Activated CD4-positive, alpha-beta T cell treated with anti-CD3 and anti-CD28 coated beads for 36 hours (primary cell): Measurements from ENCODE around the gene IDI2. TPM values are rescaled to one million over a fixed set of nuclear protein-coding genes. Genes with fewer than 3 reads are reported as not detected.

ENCODE experiments used
- ATAC-seq: fragments of 200-7000 bp; cut with Tn5 transposase; one replicate; pipeline ENCODE4 v1.10.0; 2021; ENCODE audit warnings: mild to moderate bottlenecking, moderate library complexity
- CTCF ChIA-PET: fragments of 350-600 bp; sonication (Branson Sonifier 250); formaldehyde crosslinking; loops from one replicate; lab custom pipeline; 2021; ENCODE audit warnings: antibody characterized with exemption; lab: Charles Lee
- POLR2A ChIA-PET: fragments of 350-600 bp; sonication (Branson Sonifier 250); formaldehyde crosslinking; loops from one replicate; lab custom pipeline; 2021; ENCODE audit warnings: antibody characterized with exemption, inconsistent platforms; lab: Charles Lee
- DNase-seq: peaks from one replicate; pipeline ENCODE4 v3.0.0-alpha.2; 2020
- H3K27ac Mint-ChIP-seq: one replicate; pipeline ENCODE4 v1.8.0; 2021; ENCODE audit warnings: mixed read lengths
- H3K27me3 Mint-ChIP-seq: one replicate; pipeline ENCODE4 v1.8.0; 2021; ENCODE audit warnings: mixed read lengths
- H3K36me3 Mint-ChIP-seq: one replicate; pipeline ENCODE4 v1.8.0; 2021; ENCODE audit warnings: low read depth, mixed read lengths
- H3K4me1 Mint-ChIP-seq: one replicate; pipeline ENCODE4 v1.8.0; 2021; ENCODE audit warnings: mixed read lengths
- H3K4me3 Mint-ChIP-seq: one replicate; pipeline ENCODE4 v1.8.0; 2021; ENCODE audit warnings: mild to moderate bottlenecking, moderate library complexity, mixed read lengths
- H3K9me3 Mint-ChIP-seq: one replicate; pipeline ENCODE4 v1.8.0; 2021; ENCODE audit warnings: low read depth, mixed read lengths
- intact Hi-C, 2 experiments: fragments of 100-400 bp; cut with DNase I in 1 of 2; cut with micrococcal nuclease in 1 of 2; formaldehyde crosslinking; loops; one replicate each; pipeline versions ENCODE4 v1.14.2 to v1.15.1; 2022 to 2024; cut with DNase I, micrococcal nuclease
- total RNA-seq, 2 experiments: library from RNA; stranded (reverse); gene quantifications; one replicate each; pipeline ENCODE4 v1.2.3, GENCODE V29; 2021

IDI2 gene
- total RNA-seq, 2 experiments from 2014 or later: not detected

GRCh38 chr10:983401-983800 lies 42.3 kb downstream of the IDI2 start:
- no peak overlapping the region for H3K27ac Mint-ChIP-seq
- peaks cover 12% of the 10 kb centered on the region for H3K4me1 Mint-ChIP-seq
- no peak for DNase-seq
- ChIA-PET POLR2A (interaction anchor here (0.6 kb wide), 1 partner anchor 58 kb away, joined by 3 read pairs; no protein-coding TSS in a partner anchor), CTCF (no interaction called here)
- H3K36me3 Mint-ChIP-seq: peaks cover 17% of the 10 kb centered on the region
- intact Hi-C loops: no loop called here
- H3K9me3 Mint-ChIP-seq: peaks cover 18% of the 10 kb centered on the region
- no peak for ATAC-seq
- no peak overlapping the region for H3K4me3 Mint-ChIP-seq
- no peaks in the 10 kb centered on the region for H3K27me3 Mint-ChIP-seq

- Mint-ChIP-seq H3K27me3 (no peaks in the 10 kb centered on the region), H3K27ac (no peak overlapping the region), H3K36me3 (peaks cover 16% of the 10 kb centered on the region), H3K4me1 (no peaks in the 10 kb centered on the region), H3K4me3 (no peak overlapping the region), H3K9me3 (peaks cover 22% of the 10 kb centered on the region)
- POLR2A ChIA-PET: no interaction called here
- ATAC-seq: no peak
- CTCF ChIA-PET: no interaction called here
- intact Hi-C loops: no loop called here
- no peak for DNase-seq
Observed at GRCh38 chr10:980468-981093, 45.1 kb downstream of the IDI2 start.

- no peaks in the 10 kb centered on the region for H3K4me1 Mint-ChIP-seq
- ATAC-seq: no peak
- no peak for DNase-seq
- peaks cover 16% of the 10 kb centered on the region for H3K36me3 Mint-ChIP-seq
- intact Hi-C loops: no loop called here
- H3K9me3 Mint-ChIP-seq: peaks cover 22% of the 10 kb centered on the region
- H3K27ac Mint-ChIP-seq: no peak overlapping the region
- no peak overlapping the region for H3K4me3 Mint-ChIP-seq
- H3K27me3 Mint-ChIP-seq: no peaks in the 10 kb centered on the region
- POLR2A ChIA-PET: no interaction called here
- CTCF ChIA-PET: no interaction called here
Observed at GRCh38 chr10:978826-979421, 46.7 kb downstream of the IDI2 start.

GRCh38 chr10:976316-976715 lies 49.3 kb downstream of the IDI2 start:
- ChIA-PET CTCF (no interaction called here), POLR2A (no interaction called here)
- peaks cover 22% of the 10 kb centered on the region for H3K9me3 Mint-ChIP-seq
- H3K36me3 Mint-ChIP-seq: peaks cover 14% of the 10 kb centered on the region
- H3K27me3 Mint-ChIP-seq: no peaks in the 10 kb centered on the region
- no peak overlapping the region for H3K27ac Mint-ChIP-seq
- ATAC-seq (no peak), DNase-seq (no peak)
- H3K4me1 Mint-ChIP-seq: no peaks in the 10 kb centered on the region
- H3K4me3 Mint-ChIP-seq: no peak overlapping the region
- intact Hi-C loops: no loop called here

- ChIA-PET POLR2A (no interaction called here), CTCF (no interaction called here)
- intact Hi-C loops: no loop called here
- Mint-ChIP-seq H3K27me3 (peaks cover 3% of the 10 kb centered on the region), H3K4me1 (no peaks in the 10 kb centered on the region), H3K9me3 (peaks cover 13% of the 10 kb centered on the region), H3K36me3 (peaks cover 5% of the 10 kb centered on the region), H3K27ac (no peak overlapping the region), H3K4me3 (no peak overlapping the region)
- no peak for ATAC-seq
- no peak for DNase-seq
Observed at GRCh38 chr10:974785-975074, 50.9 kb downstream of the IDI2 start.

- POLR2A ChIA-PET: no interaction called here
- CTCF ChIA-PET: no interaction called here
- ATAC-seq (no peak), DNase-seq (no peak)
- no peak overlapping the region for H3K4me3 Mint-ChIP-seq
- H3K9me3 Mint-ChIP-seq: peaks cover 10% of the 10 kb centered on the region
- peaks cover 5% of the 10 kb centered on the region for H3K27me3 Mint-ChIP-seq
- H3K27ac Mint-ChIP-seq: no peak overlapping the region
- peaks cover 2% of the 10 kb centered on the region for H3K36me3 Mint-ChIP-seq
- intact Hi-C loops: no loop called here
- no peaks in the 10 kb centered on the region for H3K4me1 Mint-ChIP-seq
Observed at GRCh38 chr10:974038-974784, 51.4 kb downstream of the IDI2 start.

- POLR2A ChIA-PET: no interaction called here
- no peaks in the 10 kb centered on the region for H3K4me1 Mint-ChIP-seq
- peaks cover 4% of the 10 kb centered on the region for H3K9me3 Mint-ChIP-seq
- intact Hi-C loops: no loop called here
- H3K27ac Mint-ChIP-seq: no peak overlapping the region
- no peak overlapping the region for H3K4me3 Mint-ChIP-seq
- DNase-seq (no peak), ATAC-seq (no peak)
- H3K36me3 Mint-ChIP-seq: peaks cover 2% of the 10 kb centered on the region
- CTCF ChIA-PET: no interaction called here
- H3K27me3 Mint-ChIP-seq: peaks cover 5% of the 10 kb centered on the region
Observed at GRCh38 chr10:972763-973162, 52.9 kb downstream of the IDI2 start.

- POLR2A ChIA-PET: no interaction called here
- DNase-seq (no peak), ATAC-seq (no peak)
- H3K27ac Mint-ChIP-seq: no peak overlapping the region
- peaks cover 2% of the 10 kb centered on the region for H3K9me3 Mint-ChIP-seq
- peaks cover 5% of the 10 kb centered on the region for H3K27me3 Mint-ChIP-seq
- H3K4me1 Mint-ChIP-seq: peaks cover 7% of the 10 kb centered on the region
- H3K4me3 Mint-ChIP-seq: no peak overlapping the region
- no peaks in the 10 kb centered on the region for H3K36me3 Mint-ChIP-seq
- intact Hi-C loops: no loop called here
- CTCF ChIA-PET: no interaction called here
Observed at GRCh38 chr10:971613-972012, 54.0 kb downstream of the IDI2 start.

GRCh38 chr10:971150-971542 lies 54.5 kb downstream of the IDI2 start:
- ChIA-PET CTCF (no interaction called here), POLR2A (no interaction called here)
- Mint-ChIP-seq H3K27me3 (peaks cover 5% of the 10 kb centered on the region), H3K4me3 (no peak overlapping the region), H3K9me3 (no peaks in the 10 kb centered on the region), H3K36me3 (no peaks in the 10 kb centered on the region), H3K27ac (no peak overlapping the region), H3K4me1 (peaks cover 7% of the 10 kb centered on the region)
- no peak for ATAC-seq
- intact Hi-C loops: no loop called here
- no peak for DNase-seq

- no peak overlapping the region for H3K27ac Mint-ChIP-seq
- ChIA-PET CTCF (no interaction called here), POLR2A (no interaction called here)
- ATAC-seq: no peak
- H3K4me1 Mint-ChIP-seq: peaks cover 7% of the 10 kb centered on the region
- peaks cover 5% of the 10 kb centered on the region for H3K27me3 Mint-ChIP-seq
- no peak for DNase-seq
- H3K36me3 Mint-ChIP-seq: no peaks in the 10 kb centered on the region
- H3K9me3 Mint-ChIP-seq: no peaks in the 10 kb centered on the region
- intact Hi-C loops: no loop called here
- H3K4me3 Mint-ChIP-seq: no peak overlapping the region
Observed at GRCh38 chr10:970311-971149, 55.1 kb downstream of the IDI2 start.

GRCh38 chr10:969473-970150 lies 56.0 kb downstream of the IDI2 start:
- no peak for ATAC-seq
- Mint-ChIP-seq H3K27ac (no peak overlapping the region), H3K27me3 (peaks cover 5% of the 10 kb centered on the region), H3K4me1 (peaks cover 7% of the 10 kb centered on the region), H3K4me3 (no peak overlapping the region), H3K36me3 (no peaks in the 10 kb centered on the region), H3K9me3 (no peaks in the 10 kb centered on the region)
- intact Hi-C loops: no loop called here
- CTCF ChIA-PET: no interaction called here
- DNase-seq: no peak
- POLR2A ChIA-PET: no interaction called here
